HG03469 (cell line): ENCODE data around the gene RPL13.

ENCODE experiments used
- ATAC-seq: cut with Tn5 transposase; IDR thresholded peaks from one replicate; pipeline ENCODE4 v1.9.1; 2021; ENCODE audit warnings: mild to moderate bottlenecking, moderate library complexity, moderate number of reproducible peaks; ENCODE audit not compliant: unreplicated experiment

Gene RPL13

DNA sequence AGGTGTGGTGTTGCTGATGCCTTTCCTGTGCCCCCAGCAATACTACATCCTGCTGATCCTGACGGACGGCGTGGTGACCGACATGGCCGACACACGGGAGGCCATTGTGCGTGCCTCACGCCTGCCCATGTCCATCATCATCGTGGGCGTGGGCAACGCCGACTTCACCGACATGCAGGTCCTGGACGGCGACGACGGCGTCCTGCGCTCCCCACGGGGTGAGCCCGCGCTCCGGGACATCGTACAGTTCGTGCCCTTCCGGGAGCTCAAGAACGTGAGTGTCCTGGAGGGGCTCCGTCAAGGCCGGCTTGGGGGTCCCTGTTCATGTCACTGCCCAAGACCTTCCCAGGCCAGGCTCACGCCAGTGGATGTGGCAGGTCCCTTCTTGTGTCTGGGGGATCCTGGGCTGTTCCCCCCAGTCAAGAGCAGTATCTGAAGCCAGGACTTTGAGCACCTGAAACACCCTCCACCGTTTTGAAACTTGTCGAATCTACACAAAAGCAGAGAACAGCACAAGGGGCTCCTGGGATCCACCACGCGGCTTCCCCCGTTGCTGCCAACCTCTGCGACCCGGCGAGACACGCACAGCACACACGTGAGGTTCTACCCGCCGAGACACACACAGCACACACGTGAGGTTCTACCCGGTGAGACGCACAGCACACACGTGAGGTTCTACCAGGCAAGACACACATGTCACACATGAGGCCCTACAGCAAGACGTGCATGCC is 35.0 kb downstream of the RPL13 start:
- no peak for ATAC-seq

DNA sequence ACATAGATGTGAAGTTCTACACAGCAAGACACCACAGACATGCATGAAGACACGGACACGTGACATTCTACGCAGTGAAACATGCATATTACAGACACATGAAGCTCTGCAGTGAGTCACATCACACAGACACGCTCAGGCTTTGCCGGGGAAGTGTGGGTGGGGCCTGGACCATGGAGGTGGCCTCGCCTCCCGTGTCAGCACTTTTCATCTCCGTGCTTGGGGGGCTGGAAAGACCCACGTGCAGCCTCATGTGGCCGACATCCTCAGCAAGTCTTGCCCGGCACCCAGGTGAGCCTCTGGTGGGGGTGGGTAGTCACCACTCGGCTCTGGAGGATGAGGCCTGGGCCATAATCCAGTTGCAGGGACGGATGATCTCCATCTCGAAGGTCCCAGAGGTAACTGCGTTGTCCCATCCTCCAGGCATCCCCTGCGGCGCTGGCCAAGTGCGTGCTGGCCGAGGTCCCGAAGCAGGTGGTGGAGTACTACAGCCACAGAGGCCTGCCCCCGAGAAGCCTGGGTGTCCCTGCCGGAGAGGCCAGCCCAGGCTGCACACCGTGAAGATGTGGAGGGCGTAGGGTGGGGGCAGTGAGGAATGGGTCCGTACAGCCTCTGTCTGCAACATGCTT is 35.7 kb downstream of the RPL13 start:
- ATAC-seq: no peak

DNA sequence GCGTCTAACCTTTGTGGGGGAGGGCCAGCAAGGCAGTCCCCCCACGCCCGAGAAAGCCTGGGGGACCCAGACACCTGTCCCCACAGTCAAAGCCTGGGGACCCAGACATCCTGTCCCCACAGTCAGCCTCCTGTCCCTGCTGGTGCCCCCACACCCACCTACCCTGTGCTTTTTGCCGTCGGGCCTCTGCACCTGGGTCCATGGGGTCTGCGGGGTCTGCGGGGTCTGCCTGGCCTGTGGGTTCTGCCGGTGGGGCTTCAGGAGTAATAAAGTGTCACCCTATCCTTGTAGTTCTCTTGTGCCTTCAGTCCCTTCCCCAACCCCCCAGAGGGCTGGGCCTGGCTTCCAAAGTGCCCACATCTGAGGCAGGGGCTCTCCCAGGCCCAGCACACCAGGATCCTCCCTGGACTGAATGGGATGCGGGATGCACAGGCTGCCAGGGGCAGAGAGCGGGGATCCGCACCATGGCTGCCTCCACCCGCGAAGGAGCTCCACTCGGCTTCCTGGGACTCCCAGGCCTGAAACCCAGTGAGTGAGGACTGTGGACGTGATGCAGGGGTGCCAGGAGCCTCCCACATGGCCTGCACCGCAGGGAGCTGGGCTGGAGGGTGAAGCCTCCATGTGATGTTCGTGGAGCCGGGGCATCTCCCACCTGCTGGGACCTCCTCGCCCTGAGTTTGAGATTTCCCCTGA is 36.6 kb downstream of the RPL13 start:
- ATAC-seq: no peak

DNA sequence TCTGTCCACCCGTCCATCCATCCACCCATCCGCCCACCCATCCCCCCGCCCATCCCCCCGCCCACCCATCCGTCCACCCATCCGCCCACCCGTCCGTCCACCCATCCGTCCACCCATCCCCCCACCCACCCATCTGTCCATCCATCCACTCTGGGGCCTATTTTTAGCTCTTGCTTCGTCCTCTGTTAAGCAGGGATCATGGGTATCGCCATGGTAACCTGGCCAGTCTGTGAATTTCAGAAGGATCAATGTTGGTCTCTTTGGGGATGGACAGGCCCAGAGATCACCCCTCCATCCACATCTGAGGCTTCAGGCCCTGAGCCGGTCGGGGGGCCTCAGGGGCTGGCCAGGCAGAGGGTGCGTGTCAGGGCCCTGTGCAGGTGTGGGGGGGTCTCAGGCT is 37.7 kb downstream of the RPL13 start:
- no peak for ATAC-seq

DNA sequence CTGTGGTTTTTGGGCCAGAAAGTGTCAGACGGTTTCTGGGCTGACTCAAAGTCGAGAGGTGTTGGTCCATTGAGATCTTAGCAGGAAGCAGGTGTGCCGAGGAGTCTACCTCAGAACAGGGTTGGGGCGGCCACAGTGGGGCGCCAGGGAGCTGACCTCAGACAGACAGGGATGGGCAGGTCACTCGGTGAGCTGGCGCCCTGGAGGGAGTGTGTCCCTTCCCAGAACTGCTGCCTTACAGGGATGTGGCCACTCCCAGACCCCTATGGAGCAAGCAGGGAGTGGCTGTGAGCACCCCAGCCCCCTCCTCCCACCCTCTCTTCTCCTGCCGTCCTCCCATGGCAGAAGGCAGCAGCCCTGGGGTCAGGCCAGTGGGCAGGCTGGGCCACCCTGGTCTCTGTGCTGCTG is 39.0 kb downstream of the RPL13 start:
- ATAC-seq: no peak

DNA sequence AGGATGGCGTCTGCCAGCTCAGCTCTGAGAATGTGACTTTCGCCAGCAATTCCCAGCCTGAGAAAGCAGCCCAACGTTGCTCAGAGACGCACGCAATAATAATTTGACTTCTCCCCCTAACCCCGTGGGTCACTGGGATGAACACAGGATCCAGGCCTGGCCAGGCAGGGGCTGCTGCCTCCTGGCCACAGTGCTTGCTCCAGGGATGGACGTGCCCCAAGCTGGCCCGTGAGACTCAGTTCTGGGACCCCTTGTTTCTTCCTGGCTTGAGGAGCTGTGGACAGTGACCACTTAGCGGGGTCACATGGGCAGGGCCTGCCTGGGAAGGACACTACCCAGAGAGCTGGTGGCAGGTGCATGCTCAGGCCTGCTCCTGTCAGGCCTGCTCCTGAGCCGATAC is 39.4 kb downstream of the RPL13 start:
- no peak for ATAC-seq

DNA sequence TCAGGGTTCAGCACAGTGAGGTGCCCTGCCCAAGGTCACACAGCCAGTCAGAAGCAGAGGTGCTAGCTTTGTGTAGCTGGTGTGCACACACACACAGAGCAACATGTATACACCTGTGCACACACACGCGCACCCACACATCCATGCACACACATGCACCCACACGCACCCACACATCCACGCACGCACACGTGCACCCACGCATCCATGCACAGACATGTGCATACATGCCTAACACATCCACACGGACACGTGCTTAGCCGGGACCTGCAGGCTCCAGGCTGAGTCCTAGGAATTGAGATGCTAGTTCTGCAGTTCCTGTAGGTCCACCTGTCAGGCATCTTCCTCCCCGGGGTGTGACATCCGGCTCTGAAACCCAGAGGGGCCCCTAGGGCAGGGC is 39.9 kb downstream of the RPL13 start:
- no peak for ATAC-seq

DNA sequence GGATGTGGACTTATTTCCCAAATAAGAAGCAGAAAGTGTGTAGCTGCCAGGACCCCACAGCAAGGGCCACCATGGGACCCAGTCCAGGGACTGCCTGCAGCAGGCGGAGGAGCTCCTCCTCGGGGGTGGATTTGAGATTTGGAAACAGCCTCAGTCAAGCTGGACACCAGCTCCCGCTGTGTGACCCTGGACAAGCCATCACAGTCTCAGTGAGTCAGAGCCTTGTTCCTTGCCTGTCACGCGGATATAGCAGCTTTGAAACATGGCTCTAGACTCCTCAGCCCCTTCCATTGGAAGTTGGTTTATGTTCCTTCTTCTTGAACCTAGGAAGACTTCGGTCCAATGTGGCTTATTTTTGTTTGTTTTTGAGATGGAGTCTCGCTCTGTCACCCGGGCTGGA is 40.5 kb downstream of the RPL13 start:
- ATAC-seq: no peak

DNA sequence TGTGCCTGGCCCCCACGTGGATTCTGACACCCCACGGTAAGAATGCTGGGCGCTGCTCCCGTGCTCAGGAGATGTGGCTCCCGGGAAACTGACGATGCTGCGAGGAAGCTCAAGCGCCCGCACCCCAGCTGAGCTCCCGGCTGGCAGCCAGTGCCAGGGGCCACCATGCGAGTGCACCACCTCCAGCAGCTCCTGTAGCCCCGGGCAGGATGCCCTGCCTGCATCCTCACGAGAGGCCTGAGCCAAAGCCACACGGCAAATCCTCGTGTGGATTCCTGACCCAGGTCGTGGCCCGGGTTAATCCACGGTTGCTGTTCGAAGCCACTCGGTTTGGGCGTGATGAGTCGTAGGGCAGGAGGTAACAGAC is 41.4 kb downstream of the RPL13 start:
- no peak for ATAC-seq

DNA sequence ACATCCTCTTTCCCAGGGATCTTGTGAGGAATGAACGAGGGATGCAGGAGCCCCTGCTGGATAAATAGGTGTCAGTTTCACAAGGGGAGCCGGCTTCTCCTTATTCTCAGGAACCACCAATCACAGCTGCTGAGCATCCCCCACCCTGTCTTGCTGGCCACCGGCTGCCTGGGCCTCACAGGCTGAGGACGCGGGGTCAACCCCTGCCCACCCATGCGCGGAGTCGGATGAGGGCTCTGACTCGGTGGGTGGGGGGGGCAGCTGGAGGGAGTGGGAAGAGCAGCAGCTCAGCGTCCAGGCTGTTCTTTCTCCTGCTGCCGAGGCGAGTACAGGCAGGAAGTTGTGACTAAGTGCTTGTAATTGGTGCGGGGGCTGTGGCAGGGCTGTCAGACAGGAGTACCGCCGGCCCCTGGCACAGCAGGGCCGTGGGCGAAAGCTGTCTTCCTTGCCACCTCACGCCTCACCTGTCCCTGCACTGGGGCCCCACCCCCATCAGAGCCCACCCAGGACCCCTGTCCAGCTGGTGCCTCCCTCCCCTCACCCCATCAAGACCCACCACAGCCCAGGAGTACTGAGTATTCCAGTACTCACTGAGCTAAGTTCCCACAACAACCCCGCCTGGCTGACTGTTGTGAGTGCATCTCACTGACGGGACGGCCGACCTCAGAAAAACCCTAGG is 41.9 kb downstream of the RPL13 start:
- no peak for ATAC-seq

DNA sequence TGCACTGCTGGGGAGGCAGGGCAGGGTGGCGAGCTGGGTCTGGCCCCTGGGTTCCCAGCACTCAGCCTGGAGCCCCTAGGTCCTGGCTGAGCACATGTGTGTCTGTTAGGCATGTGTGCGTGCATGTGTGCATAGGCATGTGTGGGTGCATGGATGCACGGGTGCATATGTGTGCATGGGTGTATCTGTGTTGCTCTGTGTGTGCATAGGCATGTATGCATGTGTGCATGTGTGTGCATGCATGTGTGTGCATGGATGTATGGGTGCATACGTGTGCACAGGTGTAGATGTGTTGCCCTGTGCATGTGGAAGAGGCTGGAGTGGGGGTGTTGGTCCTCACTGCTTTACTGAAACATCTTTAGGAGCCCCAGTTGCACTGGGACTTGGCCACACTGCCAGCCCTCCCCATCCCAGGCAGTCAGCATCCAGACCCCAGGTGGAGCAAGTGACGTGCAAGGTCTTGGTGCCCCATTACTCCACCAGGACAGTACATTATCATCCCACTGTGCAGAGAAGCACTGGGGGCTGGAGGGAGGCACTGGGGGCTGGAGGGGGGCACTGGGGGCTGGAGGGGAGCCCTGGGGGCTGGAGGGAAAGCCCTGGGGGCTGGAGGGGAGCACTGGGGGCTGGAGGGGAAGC is 42.6 kb downstream of the RPL13 start:
- ATAC-seq: no peak

DNA sequence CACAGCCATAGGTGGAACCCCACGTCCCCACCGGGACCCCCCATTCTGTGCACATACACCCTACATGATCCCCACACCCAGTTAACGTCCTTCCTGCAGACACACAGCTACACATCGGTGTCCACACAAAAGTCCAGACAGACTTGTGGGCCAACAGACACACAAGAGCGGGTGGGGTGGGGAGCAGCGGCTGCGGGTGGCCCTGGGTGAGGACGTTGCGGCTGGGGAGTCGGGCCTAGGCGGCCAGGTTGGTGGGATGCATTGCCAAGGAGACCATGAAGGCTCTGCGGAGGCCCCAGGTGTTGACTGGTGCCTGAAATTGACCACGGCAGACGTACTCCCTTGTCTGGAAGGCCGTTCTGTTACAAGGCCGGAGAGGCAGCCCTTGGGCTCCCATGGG is 44.3 kb downstream of the RPL13 start:
- no peak for ATAC-seq

DNA sequence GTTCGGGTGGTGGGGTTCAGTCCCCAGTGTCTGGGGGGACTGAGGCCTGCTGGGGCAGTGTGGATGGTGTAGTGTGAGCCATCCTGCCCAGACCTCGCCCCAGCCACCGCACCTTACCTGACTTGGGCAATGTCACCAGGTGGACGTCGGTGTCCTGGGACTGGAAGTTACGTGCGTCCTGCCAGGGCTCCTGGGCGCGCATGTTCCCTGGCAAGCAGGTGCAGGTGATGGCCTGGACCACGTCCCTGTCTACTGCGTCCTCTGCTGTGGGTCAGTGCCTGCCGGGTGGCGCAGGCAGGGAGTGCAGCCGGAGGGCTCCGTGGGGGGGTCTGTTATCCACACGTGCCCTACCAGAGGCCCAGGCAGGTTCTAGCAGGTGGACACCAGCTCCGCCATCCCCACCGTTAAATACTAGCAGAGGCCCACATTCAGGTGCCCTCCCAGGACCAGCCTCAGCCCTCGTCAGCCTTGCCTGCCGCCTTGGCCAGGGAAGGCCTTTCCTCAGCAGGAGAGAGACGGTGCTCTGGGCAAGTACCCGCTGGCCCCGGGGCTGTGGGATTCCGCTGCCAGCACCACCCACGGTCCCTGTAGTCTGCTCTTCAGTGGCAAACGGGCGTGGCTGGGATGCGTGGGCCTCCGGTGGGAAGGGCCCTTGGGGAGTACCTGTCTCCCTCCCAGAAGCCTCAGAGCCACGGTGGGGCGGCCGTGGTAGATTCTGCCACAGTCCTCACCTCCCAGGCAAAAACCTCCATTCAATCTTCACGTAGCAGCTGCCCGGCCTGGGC is 44.9 kb downstream of the RPL13 start:
- no peak for ATAC-seq

DNA sequence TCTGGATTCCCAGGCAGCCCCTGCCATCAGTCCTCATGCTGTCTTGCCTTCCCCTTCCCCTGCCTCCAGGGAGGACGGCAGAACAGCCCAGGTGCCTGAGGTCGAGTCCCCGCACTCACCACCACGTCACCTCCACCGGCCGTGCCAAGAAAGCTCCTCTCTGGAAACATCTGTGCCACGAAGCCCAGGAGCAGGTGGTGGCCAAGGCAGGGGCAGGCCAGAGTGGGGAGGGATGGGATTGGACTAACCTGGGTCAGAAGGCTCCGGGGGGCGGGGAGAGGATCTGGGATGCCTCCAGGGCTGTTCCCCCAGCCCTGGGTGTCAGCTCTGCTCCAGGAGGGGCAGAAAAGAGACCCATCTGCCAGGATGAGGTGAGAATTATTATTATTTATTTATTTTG is 45.5 kb downstream of the RPL13 start:
- ATAC-seq: no peak

DNA sequence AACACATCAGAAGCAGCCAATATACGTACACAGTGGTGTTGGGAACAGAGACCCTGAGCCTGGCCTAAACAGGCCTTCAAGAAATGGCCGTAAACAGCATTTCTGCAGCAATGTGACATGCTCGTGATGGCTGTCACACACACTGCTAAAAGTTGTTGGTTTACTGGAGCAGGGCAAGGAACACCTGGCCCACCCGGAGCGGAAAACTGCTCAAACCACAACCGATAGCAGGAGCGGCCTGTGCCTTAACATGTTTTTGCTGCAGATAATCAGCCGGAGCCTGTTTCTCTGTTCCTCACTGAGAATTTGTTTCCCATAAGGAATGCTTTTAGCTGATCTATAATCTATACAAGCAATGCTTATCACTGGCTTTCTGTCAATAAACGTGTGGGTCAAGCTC is 47.0 kb downstream of the RPL13 start:
- ATAC-seq: no peak

DNA sequence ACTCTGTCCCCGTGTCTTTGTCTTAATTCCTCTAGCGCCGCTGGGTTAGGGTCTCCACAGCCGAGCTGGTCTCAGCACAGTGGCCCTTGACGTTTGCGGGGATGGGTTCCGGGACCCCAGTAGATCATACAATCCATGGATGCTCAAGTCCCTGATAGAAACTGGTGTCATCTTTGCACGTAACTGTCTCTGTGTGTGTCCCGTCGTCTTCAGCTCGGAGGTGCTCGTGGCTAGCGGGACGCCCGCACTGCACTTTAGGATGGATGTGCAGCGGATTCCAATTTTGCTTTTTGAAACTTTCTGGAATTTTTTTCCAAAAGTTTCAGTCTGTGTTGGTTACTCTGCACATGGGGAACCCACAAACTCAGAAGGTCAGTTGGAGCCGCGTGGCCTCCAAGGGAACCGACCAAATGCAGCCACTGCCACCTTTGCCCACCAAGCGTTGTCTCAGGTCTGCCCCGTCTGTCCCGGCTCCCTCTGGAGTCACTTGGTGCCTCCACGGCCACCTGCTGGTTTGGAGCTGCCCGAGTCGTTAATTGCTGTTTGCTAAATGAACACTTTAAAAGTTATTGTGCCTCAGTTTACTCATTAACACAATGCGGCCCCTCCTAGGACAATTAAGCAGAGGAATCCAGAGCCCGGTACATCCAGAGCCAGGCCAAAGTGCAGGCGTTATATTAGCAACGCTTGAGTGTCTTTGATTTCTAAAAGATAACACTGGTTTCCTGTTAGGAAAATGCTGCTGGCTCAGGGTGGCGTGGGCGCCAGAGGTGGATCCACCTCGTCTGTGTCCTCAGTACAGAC is 47.7 kb downstream of the RPL13 start:
- no peak for ATAC-seq

DNA sequence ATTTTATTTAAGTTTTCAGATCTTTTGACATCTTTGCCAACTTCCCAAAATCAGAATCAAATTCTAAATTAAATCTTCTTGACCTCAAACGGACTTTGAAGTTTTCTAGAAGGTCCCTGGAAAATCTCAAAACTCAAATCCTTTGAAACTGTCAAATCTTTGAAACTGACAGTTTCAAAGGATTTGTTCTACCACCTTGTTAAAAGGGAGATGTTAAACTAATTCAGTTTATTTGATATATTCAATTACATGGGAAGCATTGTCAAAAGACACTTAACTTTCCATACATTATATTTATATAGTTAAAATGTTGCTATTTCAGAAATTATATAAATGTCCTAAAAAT is 49.6 kb downstream of the RPL13 start:
- ATAC-seq: no peak

DNA sequence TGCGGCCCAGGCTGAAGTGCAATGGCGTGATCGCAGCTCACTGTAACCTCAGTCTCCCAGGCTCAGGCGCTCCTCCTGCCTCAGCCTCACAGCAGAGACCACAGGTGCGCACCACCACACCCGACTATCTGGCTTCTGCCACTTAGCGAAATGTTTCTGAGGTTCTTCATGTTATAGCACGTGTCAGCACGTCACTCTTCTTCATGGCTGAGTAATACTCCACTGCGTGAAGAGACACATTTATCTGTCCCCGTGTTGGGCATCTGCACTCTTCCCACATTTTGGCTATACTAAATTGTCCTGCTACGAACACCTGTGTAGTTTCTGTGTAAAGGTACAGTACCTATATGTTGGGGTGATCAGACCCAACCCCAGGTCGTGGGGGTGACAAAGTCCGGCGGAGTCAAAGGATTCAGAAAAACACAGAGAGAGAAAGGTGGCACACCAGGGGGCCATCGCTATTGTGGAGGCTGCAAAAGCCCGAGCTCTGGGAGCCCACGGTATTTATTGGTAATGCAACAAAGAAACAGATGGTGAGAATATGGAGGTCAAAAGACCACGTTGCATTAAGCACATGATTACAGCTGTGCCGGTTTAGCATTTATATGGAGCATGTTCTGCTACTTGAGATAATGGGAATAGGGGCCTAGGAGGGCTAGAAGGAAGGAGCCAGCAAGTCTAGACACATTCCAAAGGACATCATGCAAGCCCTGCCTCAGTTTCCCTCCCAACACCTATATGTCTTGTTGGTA is 52.1 kb downstream of the RPL13 start:
- ATAC-seq: no peak
